Measurements from ENCODE around the gene PRPF31. TPM values are rescaled to one million over a fixed set of nuclear protein-coding genes. Genes with fewer than 3 reads are reported as not detected.
A peak's percentile ranks its signal among the peaks of the same experiment; 100 is the strongest.

PRPF31 gene
- total and polyA plus RNA-seq, 8 donors: 14.4 to 47.1 (median 21.0) TPM

GRCh38 chr19:54153731-54154326 lies 38.3 kb downstream of the PRPF31 start:
- TF ChIP-seq CTCF (IDR thresholded peaks at IDR 0.05): no peak
- Histone ChIP-seq H3K4me1 (peaks cover 0 to 4% (median 4%) of the 10 kb centered on the region in 3 donors), H3K27ac (no peak overlapping the region), H3K36me3 (peaks cover 8 to 71% (median 38%) of the 10 kb centered on the region in 3 donors), H3K9me3 (no peaks in the 10 kb centered on the region), H3K27me3 (no peaks in the 10 kb centered on the region), H3K4me3 (no peak overlapping the region)
- no peak for FAIRE-seq
- 87 to 89% methylated on average over 10 of the region's 10 CpGs for WGBS, 2 donors
- intact Hi-C loops (cut with DNase I): no loop called here
- DNase-seq: peak in 1 of 6 donors; percentile 47
- ATAC-seq: peak in 1 of 4 donors; percentile 11

GRCh38 chr19:54154603-54155345 lies 39.2 kb downstream of the PRPF31 start:
- Histone ChIP-seq H3K27ac (no peak overlapping the region), H3K4me3 (no peak overlapping the region), H3K9me3 (no peaks in the 10 kb centered on the region), H3K27me3 (no peaks in the 10 kb centered on the region), H3K4me1 (peaks cover 0 to 4% (median 4%) of the 10 kb centered on the region in 3 donors), H3K36me3 (peaks cover 8 to 68% (median 29%) of the 10 kb centered on the region in 3 donors)
- WGBS, 2 donors: 77 to 81% methylated on average over 18 of the region's 18 CpGs
- intact Hi-C loops (cut with DNase I): no loop called here
- ATAC-seq: no peak
- DNase-seq: no peak
- FAIRE-seq: no peak
- no peak for TF ChIP-seq CTCF (IDR thresholded peaks at IDR 0.05)

- H3K27ac ChIP-seq: no peak overlapping the region
- FAIRE-seq: no peak
- peaks cover 3 to 10% (median 9%) of the 10 kb centered on the region in 3 donors for H3K4me1 ChIP-seq
- DNase-seq: peak in 1 of 6 donors; percentile 57
- WGBS, 2 donors: 71 to 75% methylated on average over 19 of the region's 19 CpGs
- no peak for TF ChIP-seq CTCF (IDR thresholded peaks at IDR 0.05)
- intact Hi-C loops (cut with DNase I): no loop called here
- no peak for ATAC-seq
- H3K4me3 ChIP-seq: no peak overlapping the region
- H3K27me3 ChIP-seq: no peaks in the 10 kb centered on the region
- H3K9me3 ChIP-seq: no peaks in the 10 kb centered on the region
- H3K36me3 ChIP-seq: peaks cover 8 to 68% (median 28%) of the 10 kb centered on the region in 3 donors
Measured at GRCh38 chr19:54155694-54156093, 40.1 kb downstream of the PRPF31 start.

- no peak overlapping the region for H3K4me3 ChIP-seq
- ATAC-seq (no peak), FAIRE-seq (no peak), DNase-seq (no peak)
- WGBS, 2 donors: 75 to 79% methylated on average over 11 of the region's 11 CpGs
- no peak overlapping the region for H3K27ac ChIP-seq
- no peak for TF ChIP-seq CTCF (IDR thresholded peaks at IDR 0.05)
- peaks cover 4 to 15% (median 14%) of the 10 kb centered on the region in 3 donors for H3K4me1 ChIP-seq
- H3K27me3 ChIP-seq: no peaks in the 10 kb centered on the region
- H3K36me3 ChIP-seq: peaks cover 8 to 62% (median 28%) of the 10 kb centered on the region in 3 donors
- intact Hi-C loops (cut with DNase I): no loop called here
- no peaks in the 10 kb centered on the region for H3K9me3 ChIP-seq
Measured at GRCh38 chr19:54156490-54156889, 40.9 kb downstream of the PRPF31 start.

- DNase-seq: no peak
- Histone ChIP-seq H3K27ac (no peak overlapping the region), H3K4me1 (peaks cover 4 to 15% (median 14%) of the 10 kb centered on the region in 3 donors), H3K9me3 (no peaks in the 10 kb centered on the region), H3K4me3 (no peak overlapping the region), H3K36me3 (peaks cover 8 to 57% (median 23%) of the 10 kb centered on the region in 3 donors), H3K27me3 (no peaks in the 10 kb centered on the region)
- intact Hi-C loops (cut with DNase I): no loop called here
- ATAC-seq: no peak
- no peak for TF ChIP-seq CTCF (IDR thresholded peaks at IDR 0.05)
- WGBS, 2 donors: 82 to 83% methylated on average over 3 of the region's 3 CpGs
- FAIRE-seq: no peak
Measured at GRCh38 chr19:54156953-54157352, 41.4 kb downstream of the PRPF31 start.
